ENCODE data around the gene C9orf50.

DNA sequence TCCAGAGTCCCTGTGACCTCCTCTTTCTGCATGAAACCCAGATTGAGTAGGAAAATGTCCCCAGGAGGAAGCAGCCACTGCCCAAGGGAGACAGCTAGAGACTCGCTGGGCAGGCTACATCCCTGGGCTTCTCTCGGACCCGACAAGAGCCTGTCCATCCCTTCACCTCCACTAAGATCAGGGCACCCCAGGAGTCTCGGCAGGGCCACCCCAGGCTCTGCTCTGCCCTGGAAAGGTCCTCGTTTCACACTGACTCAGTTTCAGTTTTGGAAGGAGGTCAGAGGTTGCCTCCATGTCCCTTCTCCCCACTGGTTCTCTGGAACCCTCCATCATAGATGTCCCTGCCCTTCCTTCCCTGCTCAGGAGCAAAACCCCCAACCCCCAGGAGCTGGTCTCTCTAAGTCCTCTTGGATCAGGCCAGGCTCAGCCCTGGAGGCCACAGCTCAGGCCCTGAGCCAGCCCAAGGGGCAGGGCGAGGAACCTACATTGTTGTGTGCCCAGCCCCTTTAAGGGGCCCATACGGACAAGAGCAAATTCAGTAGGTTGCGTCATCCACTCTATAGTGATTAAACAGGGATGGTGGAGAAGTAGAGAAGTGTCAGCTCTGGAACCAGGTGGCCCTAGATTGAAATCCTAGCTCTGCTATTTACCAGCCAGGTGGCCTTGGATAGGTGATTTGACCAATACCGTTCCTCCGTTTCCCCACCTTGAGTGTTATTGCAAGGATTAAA, 37.4 kb downstream of the C9orf50 start:
- no peak for TF ChIP-seq POLR2A (IDR thresholded peaks at IDR 0.05; ENCODE audit: extremely low read depth, insufficient read length)
- TF ChIP-seq, protein P1, sequence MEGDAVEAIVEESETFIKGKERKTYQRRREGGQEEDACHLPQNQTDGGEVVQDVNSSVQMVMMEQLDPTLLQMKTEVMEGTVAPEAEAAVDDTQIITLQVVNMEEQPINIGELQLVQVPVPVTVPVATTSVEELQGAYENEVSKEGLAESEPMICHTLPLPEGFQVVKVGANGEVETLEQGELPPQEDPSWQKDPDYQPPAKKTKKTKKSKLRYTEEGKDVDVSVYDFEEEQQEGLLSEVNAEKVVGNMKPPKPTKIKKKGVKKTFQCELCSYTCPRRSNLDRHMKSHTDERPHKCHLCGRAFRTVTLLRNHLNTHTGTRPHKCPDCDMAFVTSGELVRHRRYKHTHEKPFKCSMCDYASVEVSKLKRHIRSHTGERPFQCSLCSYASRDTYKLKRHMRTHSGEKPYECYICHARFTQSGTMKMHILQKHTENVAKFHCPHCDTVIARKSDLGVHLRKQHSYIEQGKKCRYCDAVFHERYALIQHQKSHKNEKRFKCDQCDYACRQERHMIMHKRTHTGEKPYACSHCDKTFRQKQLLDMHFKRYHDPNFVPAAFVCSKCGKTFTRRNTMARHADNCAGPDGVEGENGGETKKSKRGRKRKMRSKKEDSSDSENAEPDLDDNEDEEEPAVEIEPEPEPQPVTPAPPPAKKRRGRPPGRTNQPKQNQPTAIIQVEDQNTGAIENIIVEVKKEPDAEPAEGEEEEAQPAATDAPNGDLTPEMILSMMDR (IDR thresholded peaks at IDR 0.05; ENCODE audit: low read depth, low read length): no peak
- TF ChIP-seq, protein P2, sequence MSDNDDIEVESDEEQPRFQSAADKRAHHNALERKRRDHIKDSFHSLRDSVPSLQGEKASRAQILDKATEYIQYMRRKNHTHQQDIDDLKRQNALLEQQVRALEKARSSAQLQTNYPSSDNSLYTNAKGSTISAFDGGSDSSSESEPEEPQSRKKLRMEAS (IDR thresholded peaks at IDR 0.05; ENCODE audit: low read depth, low read length): no peak

Measured in NB4 (cell line).